Neuronal stem cell (in vitro differentiated cells): ENCODE results near the gene KMT2C.

Source experiments
- DNase-seq: peaks from one replicate; pipeline ENCODE4 v3.0.0-alpha.2; 2013; ENCODE audit warnings: low spot score
- H2AFZ ChIP-seq: one replicate; pipeline ENCODE4 v1.6.1; 2013; ENCODE audit warnings: mild to moderate bottlenecking, low read length, inconsistent platforms
- H2AK5ac ChIP-seq: 2 replicates; pipeline ENCODE4 v1.6.1; 2013; ENCODE audit warnings: low read depth, mild to moderate bottlenecking, inconsistent platforms, low read length, moderate library complexity, mixed read lengths
- H2BK120ac ChIP-seq: 2 replicates; pipeline ENCODE4 v1.6.1; 2013; ENCODE audit warnings: low read depth, mild to moderate bottlenecking, inconsistent platforms, low read length, moderate library complexity, mixed read lengths
- H2BK12ac ChIP-seq: one replicate; pipeline ENCODE4 v1.6.1; 2013; ENCODE audit warnings: low read length, inconsistent platforms
- H2BK15ac ChIP-seq: 2 replicates; pipeline ENCODE4 v1.6.1; 2013; ENCODE audit warnings: mild to moderate bottlenecking, low read length, inconsistent platforms, mixed read lengths
- H2BK5ac ChIP-seq: one replicate; pipeline ENCODE4 v1.6.1; 2013; ENCODE audit warnings: inconsistent platforms, mild to moderate bottlenecking, low read length, moderate library complexity
- H3K14ac ChIP-seq: one replicate; pipeline ENCODE4 v1.6.1; 2013; ENCODE audit warnings: low read length, inconsistent platforms
- H3K18ac ChIP-seq: 2 replicates; pipeline ENCODE4 v1.6.1; 2013; ENCODE audit warnings: low read length, inconsistent platforms
- H3K23ac ChIP-seq: 2 replicates; pipeline ENCODE4 v1.6.1; 2013; ENCODE audit warnings: low read depth, mild to moderate bottlenecking, mixed read lengths, low read length, inconsistent platforms; ENCODE audit not compliant: poor library complexity
- H3K27ac ChIP-seq: replicated peaks from 3 replicates; pipeline ENCODE4 v1.5.1; 2013; ENCODE audit warnings: low read length, inconsistent platforms
- H3K27me3 ChIP-seq, 3 experiments: 2 replicates each; pipeline ENCODE4 v1.6.1; 2013; ENCODE audit warnings: low read length in 3 of 3, mild to moderate bottlenecking in 2 of 3, inconsistent platforms in 1 of 3, low read depth in 1 of 3, mixed read lengths in 1 of 3, moderate library complexity in 1 of 3; ENCODE audit not compliant: control insufficient read depth in 3 of 3, insufficient read depth in 3 of 3
- H3K36me3 ChIP-seq, 2 donors: replicated peaks in 1 of 2; 2 replicates each; pipeline ENCODE4 v1.6.1; 2013; ENCODE audit warnings: low read length in 2 of 2; ENCODE audit not compliant: control insufficient read depth in 2 of 2, insufficient read depth in 2 of 2
- H3K4ac ChIP-seq: 2 replicates; pipeline ENCODE4 v1.6.1; 2013; ENCODE audit warnings: inconsistent platforms, mild to moderate bottlenecking, low read length, moderate library complexity
- H3K4me1 ChIP-seq, 2 donors: 1 replicate in 1 of 2; 2 replicates in 1 of 2; pipeline ENCODE4 v1.6.1; 2013; ENCODE audit warnings: low read length in 2 of 2, low read depth in 1 of 2; ENCODE audit not compliant: control insufficient read depth in 2 of 2, insufficient read depth in 1 of 2
- H3K4me2 ChIP-seq: one replicate; pipeline ENCODE4 v1.6.1; 2013; ENCODE audit warnings: mild to moderate bottlenecking, low read length, inconsistent platforms; ENCODE audit not compliant: insufficient read depth, poor library complexity, severe bottlenecking
- H3K4me3 ChIP-seq, 2 donors: 2 replicates each; pipeline ENCODE4 v1.5.1; 2013; ENCODE audit warnings: low read length in 2 of 2, mild to moderate bottlenecking in 2 of 2, inconsistent platforms in 1 of 2, moderate library complexity in 1 of 2
- H3K79me1 ChIP-seq: one replicate; pipeline ENCODE4 v1.6.1; 2013; ENCODE audit warnings: low read depth, mild to moderate bottlenecking, inconsistent platforms, low read length, moderate library complexity
- H3K9ac ChIP-seq: one replicate; pipeline ENCODE4 v1.6.1; 2013; ENCODE audit warnings: mild to moderate bottlenecking, low read depth, low read length, inconsistent platforms; ENCODE audit not compliant: poor library complexity
- H3K9me3 ChIP-seq, 2 donors: replicated peaks in 1 of 2; 2 replicates each; pipeline versions ENCODE3 to v1.6.1; 2013; ENCODE audit warnings: low read length in 2 of 2, mild to moderate bottlenecking in 2 of 2, inconsistent platforms in 1 of 2, low read depth in 1 of 2, mixed read lengths in 1 of 2, moderate library complexity in 1 of 2; ENCODE audit not compliant: control insufficient read depth in 2 of 2, insufficient read depth in 1 of 2
- H4K8ac ChIP-seq: one replicate; pipeline ENCODE4 v1.6.1; 2013; ENCODE audit warnings: low read depth, mild to moderate bottlenecking, inconsistent platforms, low read length, moderate library complexity
- H4K91ac ChIP-seq: one replicate; pipeline ENCODE4 v1.6.1; 2013; ENCODE audit warnings: low read length, low read depth, mild to moderate bottlenecking, inconsistent platforms; ENCODE audit not compliant: poor library complexity
- WGBS, 2 donors: extraction: QIAGEN DNeasy Blood & Tissue Kit; methylation state at CpG; one replicate each; pipeline ENCODE4 v1.1.7; 2013; ENCODE audit warnings: missing lambda C conversion rate in 2 of 2, mixed read lengths in 1 of 2; ENCODE audit not compliant: insufficient read length in 2 of 2, insufficient replicate concordance in 1 of 2; ENCODE audit errors: extremely low coverage in 2 of 2; 5-methylcytosine and 5-hydroxymethylcytosine counted together

KMT2C gene

GRCh38 chr7:152133804-152134203 is 302.0 kb downstream of the KMT2C start:
- WGBS, 2 donors, result no CpG with 5 or more reads among the region's 13 CpGs
- peaks cover 2% of the 10 kb centered on the region for H3K79me1 ChIP-seq
- no peak overlapping the region for H3K18ac ChIP-seq
- H3K9me3 ChIP-seq, result peaks cover 5 to 9% of the 10 kb centered on the region in 2 donors
- H3K4me3 ChIP-seq, result no peak overlapping the region
- H2AFZ ChIP-seq, result no peak overlapping the region
- no peak for DNase-seq
- no peak overlapping the region for H3K4me2 ChIP-seq
- H4K8ac ChIP-seq, result no peak overlapping the region
- H4K91ac ChIP-seq, result no peak overlapping the region
- no peak overlapping the region for H3K4ac ChIP-seq
- no peaks in the 10 kb centered on the region for H3K27me3 ChIP-seq
- no peak overlapping the region for H3K27ac ChIP-seq
- no peak overlapping the region for H2BK5ac ChIP-seq
- H3K9ac ChIP-seq, result no peak overlapping the region
- no peak overlapping the region for H3K14ac ChIP-seq
- no peak overlapping the region for H2BK12ac ChIP-seq
- no peak overlapping the region for H2AK5ac ChIP-seq
- H3K23ac ChIP-seq, result peak overlapping the region; percentile 45
- H3K36me3 ChIP-seq, result peaks cover 19 to 83% of the 10 kb centered on the region in 2 donors
- H2BK120ac ChIP-seq, result no peak overlapping the region
- peaks cover 3 to 5% of the 10 kb centered on the region in 2 donors for H3K4me1 ChIP-seq
- no peak overlapping the region for H2BK15ac ChIP-seq

GRCh38 chr7:152132812-152133211 is 303.0 kb downstream of the KMT2C start:
- Histone ChIP-seq H4K8ac (no peak overlapping the region), H3K79me1 (peaks cover 2% of the 10 kb centered on the region), H3K9ac (no peak overlapping the region), H3K4me3 (no peak overlapping the region), H3K4me2 (no peak overlapping the region), H3K9me3 (peaks cover 7 to 10% of the 10 kb centered on the region in 2 donors), H3K4me1 (peaks cover 3 to 5% of the 10 kb centered on the region in 2 donors), H3K36me3 (peaks cover 13 to 82% of the 10 kb centered on the region in 2 donors), H2AFZ (no peak overlapping the region), H2BK5ac (no peak overlapping the region), H3K4ac (no peak overlapping the region), H3K23ac (no peak overlapping the region), H2BK15ac (no peak overlapping the region), H3K18ac (no peak overlapping the region), H2AK5ac (no peak overlapping the region), H3K27me3 (no peaks in the 10 kb centered on the region), H2BK12ac (no peak overlapping the region), H4K91ac (no peak overlapping the region), H2BK120ac (no peak overlapping the region), H3K27ac (no peak overlapping the region), H3K14ac (no peak overlapping the region)
- no peak for DNase-seq
- no CpG with 5 or more reads among the region's 5 CpGs for WGBS, 2 donors

GRCh38 chr7:152131981-152132494 is 303.8 kb downstream of the KMT2C start:
- H3K4me1 ChIP-seq, result peaks cover 3 to 5% of the 10 kb centered on the region in 2 donors
- peaks cover 17 to 83% of the 10 kb centered on the region in 2 donors for H3K36me3 ChIP-seq
- H3K4me2 ChIP-seq, result no peak overlapping the region
- no peak overlapping the region for H4K8ac ChIP-seq
- H4K91ac ChIP-seq, result no peak overlapping the region
- no peak overlapping the region for H3K9ac ChIP-seq
- no peak overlapping the region for H2AFZ ChIP-seq
- H3K18ac ChIP-seq, result no peak overlapping the region
- no peak overlapping the region for H2AK5ac ChIP-seq
- H3K14ac ChIP-seq, result no peak overlapping the region
- no peak overlapping the region for H3K4me3 ChIP-seq
- WGBS, 2 donors, result no CpG with 5 or more reads among the region's 12 CpGs
- no peak overlapping the region for H3K23ac ChIP-seq
- H2BK12ac ChIP-seq, result no peak overlapping the region
- no peak overlapping the region for H3K27ac ChIP-seq
- H3K4ac ChIP-seq, result no peak overlapping the region
- H3K9me3 ChIP-seq, result peaks cover 11 to 12% of the 10 kb centered on the region in 2 donors
- H3K79me1 ChIP-seq, result peaks cover 2% of the 10 kb centered on the region
- H2BK120ac ChIP-seq, result no peak overlapping the region
- peak overlapping the region; percentile 19 for H2BK5ac ChIP-seq
- no peak for DNase-seq
- H2BK15ac ChIP-seq, result no peak overlapping the region
- H3K27me3 ChIP-seq, result no peaks in the 10 kb centered on the region

GRCh38 chr7:152130658-152131590 is 304.9 kb downstream of the KMT2C start:
- Histone ChIP-seq H3K27me3 (no peaks in the 10 kb centered on the region), H3K79me1 (peaks cover 4% of the 10 kb centered on the region), H3K14ac (no peak overlapping the region), H3K9ac (no peak overlapping the region), H3K4ac (no peak overlapping the region), H3K4me3 (no peak overlapping the region), H2AK5ac (peak overlapping the region; percentile 28), H3K4me1 (no peaks in the 10 kb centered on the region), H2AFZ (no peak overlapping the region), H3K23ac (peak overlapping the region; percentile 80), H2BK5ac (peak overlapping the region; percentile 19), H4K8ac (no peak overlapping the region), H2BK120ac (no peak overlapping the region), H3K9me3 (peaks cover 12% of the 10 kb centered on the region in 2 donors), H3K4me2 (no peak overlapping the region), H4K91ac (no peak overlapping the region), H2BK15ac (no peak overlapping the region), H3K27ac (no peak overlapping the region), H3K36me3 (peaks cover 19 to 94% of the 10 kb centered on the region in 2 donors), H2BK12ac (no peak overlapping the region), H3K18ac (peak overlapping the region; percentile 57)
- WGBS, 2 donors, result no CpG with 5 or more reads among the region's 37 CpGs
- DNase-seq, result no peak
